Testis (tissue), 3 donors: Measurements from ENCODE around the gene OGFR. TPM values are rescaled to one million over a fixed set of nuclear protein-coding genes. Genes with fewer than 3 reads are reported as not detected.

Experiments used
- DNase-seq: peaks from one replicate; pipeline ENCODE4 v3.0.0-alpha.2; 2019
- H3K27ac ChIP-seq, 2 donors: fragments of 200-600 bp; sonication (generic); one replicate each; pipeline ENCODE4 v1.5.1; 2019
- H3K27me3 ChIP-seq: fragments of 200-600 bp; sonication (generic); one replicate; pipeline ENCODE4 v1.5.1; 2019
- H3K36me3 ChIP-seq: fragments of 200-600 bp; sonication (generic); one replicate; pipeline ENCODE4 v1.5.1; 2017; ENCODE audit warnings: low read depth; ENCODE audit errors: missing control alignments
- H3K4me1 ChIP-seq: fragments of 200-600 bp; sonication (generic); one replicate; pipeline ENCODE4 v1.5.1; 2019
- H3K4me3 ChIP-seq, 2 donors: fragments of 200-600 bp; sonication (generic); one replicate each; pipeline ENCODE4 v1.5.1; 2017 to 2019
- H3K9me3 ChIP-seq: fragments of 200-600 bp; sonication (generic); one replicate; pipeline ENCODE4 v1.5.1; 2017
- CTCF ChIP-seq, 3 experiments: fragments of 450-650 bp in 2 of 3; fragments of 200-600 bp in 1 of 3; sonication (generic) in 1 of 3; IDR thresholded peaks; one replicate each; pipeline ENCODE4 v1.5.1; 2016 to 2019; ENCODE audit warnings: antibody characterized with exemption in 3 of 3, mild to moderate bottlenecking in 2 of 3, moderate library complexity in 1 of 3
- POLR2A ChIP-seq: fragments of 450-650 bp; IDR thresholded peaks from one replicate; pipeline ENCODE4 v1.6.1; 2017; ENCODE audit warnings: antibody characterized with exemption, mild to moderate bottlenecking, moderate library complexity
- WGBS, 2 donors: methylation state at CpG; one replicate each; pipeline ENCODE4 v1.1.5; 2018; 5-methylcytosine and 5-hydroxymethylcytosine counted together
- intact Hi-C: fragments of 100-400 bp; cut with DNase I; formaldehyde crosslinking; loops from one replicate; pipeline ENCODE4 v1.15.1; 2023; ENCODE audit warnings: low total_unique reads
- polyA plus RNA-seq: library from polyadenylated mRNA; stranded (reverse); fragments of 350-450 nt; fragmentation: Illumina TruSeq; extraction: RNeasy Lipid Tissue Mini Kit (QIAGEN cat#74804); gene quantifications from one replicate; pipeline ENCODE4 v1.2.3, GENCODE V29; 2014; ENCODE audit warnings: low read depth, low replicate concordance; ENCODE audit not compliant: insufficient read depth
- total RNA-seq, 2 donors: library from RNA; depleted of rRNA; stranded (reverse); fragments of >200 nt; gene quantifications; one replicate each; pipeline ENCODE4 v1.2.3, GENCODE V29; 2016

OGFR gene
- total and polyA plus RNA-seq, 3 donors from 2014 or later, result 23.7 to 57.0 (median 46.6) TPM

- 96 to 97% methylated on average over 9 to 20 of the region's 20 CpGs for WGBS, 2 donors
- Histone ChIP-seq H3K27ac (no peak overlapping the region), H3K9me3 (no peaks in the 10 kb centered on the region), H3K27me3 (no peaks in the 10 kb centered on the region), H3K4me3 (no peak overlapping the region), H3K4me1 (peaks cover 22% of the 10 kb centered on the region), H3K36me3 (no peaks in the 10 kb centered on the region)
- intact Hi-C loops, result no loop called here
- DNase-seq, result no peak
- no peak for TF ChIP-seq POLR2A
- TF ChIP-seq CTCF (IDR thresholded peaks at IDR 0.05), result no peak
Observed at GRCh38 chr20:62770111-62770910, 34.3 kb upstream of the OGFR start.

- Histone ChIP-seq H3K36me3 (no peaks in the 10 kb centered on the region), H3K4me3 (no peak overlapping the region), H3K27me3 (no peaks in the 10 kb centered on the region), H3K9me3 (no peaks in the 10 kb centered on the region), H3K27ac (no peak overlapping the region), H3K4me1 (peaks cover 22% of the 10 kb centered on the region)
- 88 to 95% methylated on average over 4 to 14 of the region's 14 CpGs for WGBS, 2 donors
- intact Hi-C loops, result no loop called here
- TF ChIP-seq POLR2A (no peak), CTCF (IDR thresholded peaks at IDR 0.05) (no peak)
- no peak for DNase-seq
Observed at GRCh38 chr20:62770916-62771315, 33.7 kb upstream of the OGFR start.

- Histone ChIP-seq H3K36me3 (no peaks in the 10 kb centered on the region), H3K4me1 (peaks cover 21% of the 10 kb centered on the region), H3K4me3 (no peak overlapping the region), H3K27ac (no peak overlapping the region), H3K27me3 (no peaks in the 10 kb centered on the region), H3K9me3 (no peaks in the 10 kb centered on the region)
- no peak for TF ChIP-seq POLR2A
- TF ChIP-seq CTCF (IDR thresholded peaks at IDR 0.05), result no peak
- 85 to 86% methylated on average over 21 to 25 of the region's 25 CpGs for WGBS, 2 donors
- DNase-seq, result no peak
- intact Hi-C loops, result no loop called here
Observed at GRCh38 chr20:62771396-62772102, 33.1 kb upstream of the OGFR start.

- peaks cover 16% of the 10 kb centered on the region for H3K4me1 ChIP-seq
- H3K36me3 ChIP-seq, result no peaks in the 10 kb centered on the region
- no peaks in the 10 kb centered on the region for H3K9me3 ChIP-seq
- no peak for DNase-seq
- H3K27ac ChIP-seq, result no peak overlapping the region
- H3K4me3 ChIP-seq, result no peak overlapping the region
- 72 to 74% methylated on average over 12 to 23 of the region's 23 CpGs for WGBS, 2 donors
- TF ChIP-seq POLR2A (no peak), CTCF (IDR thresholded peaks at IDR 0.05) (no peak)
- intact Hi-C loops, result no loop called here
- H3K27me3 ChIP-seq, result no peaks in the 10 kb centered on the region
Observed at GRCh38 chr20:62772103-62772611, 32.5 kb upstream of the OGFR start.
